ENCODE measurements around the gene TENM3.

Gene TENM3

DNA sequence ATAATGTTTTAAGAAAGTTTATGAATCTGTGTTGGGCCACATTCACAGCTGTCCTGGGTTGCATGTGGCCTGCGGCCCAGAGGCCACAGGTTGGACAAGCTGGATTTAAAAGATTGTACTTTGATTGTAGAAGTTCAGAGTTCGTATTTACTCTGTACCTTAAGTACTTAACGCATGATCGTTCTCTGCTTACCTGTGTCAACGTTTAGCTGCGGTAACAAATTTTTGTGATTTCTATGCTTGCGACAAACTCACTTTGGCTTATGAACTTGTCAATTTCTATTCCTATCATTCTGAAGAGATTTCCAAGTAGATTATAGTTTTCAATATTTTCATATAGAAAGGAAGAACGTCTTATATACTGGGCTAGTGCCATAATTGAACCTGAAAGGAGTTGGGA is 285.6 kb downstream of the TENM3 start:
- Histone ChIP-seq H3K9ac (ENCODE audit: low read length) (no peak overlapping the region), H2BK15ac (replicated peaks; ENCODE audit: low read depth) (no peak overlapping the region), H3K27ac (ENCODE audit: low read depth, low read length) (no peak overlapping the region), H3K23ac (ENCODE audit: low read length) (no peak overlapping the region), H2BK120ac (ENCODE audit: low read depth, low read length) (no peak overlapping the region), H3K4me2 (ENCODE audit: low read length) (no peak overlapping the region), H3K27me3 (ENCODE audit: insufficient read depth, low read length, poor library complexity) (no peaks in the 10 kb centered on the region), H3K36me3 (ENCODE audit: control insufficient read depth, insufficient read depth, low read length) (no peaks in the 10 kb centered on the region), H2BK5ac (ENCODE audit: low read length) (no peak overlapping the region), H4K5ac (ENCODE audit: low read length) (no peak overlapping the region), H4K8ac (ENCODE audit: low read depth, low read length) (no peak overlapping the region), H3K56ac (ENCODE audit: low read length) (no peak overlapping the region), H3K79me2 (ENCODE audit: control insufficient read depth, insufficient read depth, low read length) (no peaks in the 10 kb centered on the region), H3K4me3 (ENCODE audit: low read length) (no peak overlapping the region), H3K4me1 (ENCODE audit: control insufficient read depth, low read depth, low read length) (peaks cover 2% of the 10 kb centered on the region), H3K79me1 (ENCODE audit: low read length) (peaks cover 3% of the 10 kb centered on the region), H2AK5ac (ENCODE audit: low read length) (no peak overlapping the region), H3K4ac (ENCODE audit: low read depth, low read length) (no peak overlapping the region), H3K18ac (ENCODE audit: low read length) (no peak overlapping the region)
- DNase-seq: no peak
- WGBS (ENCODE audit: extremely low coverage, insufficient coverage, low lambda C conversion rate): no CpG with 5 or more reads among the region's 8 CpGs

DNA sequence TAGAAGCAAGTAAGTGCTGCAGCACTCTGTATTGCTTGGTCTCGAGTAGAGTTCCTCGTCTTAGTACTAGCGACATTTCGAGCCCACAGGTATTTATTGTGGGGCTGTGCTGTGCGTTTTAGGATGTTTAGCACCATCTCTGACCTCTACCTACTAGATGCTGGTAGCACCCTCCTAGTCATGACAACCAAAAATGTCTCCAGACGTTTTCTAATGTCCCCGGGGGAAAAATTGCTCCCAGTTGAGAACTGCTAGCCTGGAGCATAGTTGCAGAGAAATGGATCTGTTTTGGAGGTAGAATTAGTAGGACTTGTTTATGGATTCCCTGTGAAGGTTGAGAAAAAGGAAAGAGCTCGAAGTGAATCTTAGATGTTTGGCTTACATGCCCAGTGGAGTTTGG is 287.2 kb downstream of the TENM3 start:
- Histone ChIP-seq H4K5ac (ENCODE audit: low read length) (no peak overlapping the region), H3K56ac (ENCODE audit: low read length) (no peak overlapping the region), H3K4ac (ENCODE audit: low read depth, low read length) (no peak overlapping the region), H3K4me2 (ENCODE audit: low read length) (no peak overlapping the region), H2BK5ac (ENCODE audit: low read length) (no peak overlapping the region), H3K9ac (ENCODE audit: low read length) (no peak overlapping the region), H3K23ac (ENCODE audit: low read length) (no peak overlapping the region), H3K27ac (ENCODE audit: low read depth, low read length) (no peak overlapping the region), H3K79me1 (ENCODE audit: low read length) (peaks cover 3% of the 10 kb centered on the region), H3K18ac (ENCODE audit: low read length) (no peak overlapping the region), H3K27me3 (ENCODE audit: insufficient read depth, low read length, poor library complexity) (no peaks in the 10 kb centered on the region), H2BK120ac (ENCODE audit: low read depth, low read length) (no peak overlapping the region), H3K36me3 (ENCODE audit: control insufficient read depth, insufficient read depth, low read length) (no peaks in the 10 kb centered on the region), H2BK15ac (replicated peaks; ENCODE audit: low read depth) (no peak overlapping the region), H3K4me1 (ENCODE audit: control insufficient read depth, low read depth, low read length) (peaks cover 2% of the 10 kb centered on the region), H3K79me2 (ENCODE audit: control insufficient read depth, insufficient read depth, low read length) (no peaks in the 10 kb centered on the region), H2AK5ac (ENCODE audit: low read length) (no peak overlapping the region), H3K4me3 (ENCODE audit: low read length) (no peak overlapping the region), H4K8ac (ENCODE audit: low read depth, low read length) (no peak overlapping the region)
- no peak for DNase-seq
- WGBS (ENCODE audit: extremely low coverage, insufficient coverage, low lambda C conversion rate): no CpG with 5 or more reads among the region's 8 CpGs

DNA sequence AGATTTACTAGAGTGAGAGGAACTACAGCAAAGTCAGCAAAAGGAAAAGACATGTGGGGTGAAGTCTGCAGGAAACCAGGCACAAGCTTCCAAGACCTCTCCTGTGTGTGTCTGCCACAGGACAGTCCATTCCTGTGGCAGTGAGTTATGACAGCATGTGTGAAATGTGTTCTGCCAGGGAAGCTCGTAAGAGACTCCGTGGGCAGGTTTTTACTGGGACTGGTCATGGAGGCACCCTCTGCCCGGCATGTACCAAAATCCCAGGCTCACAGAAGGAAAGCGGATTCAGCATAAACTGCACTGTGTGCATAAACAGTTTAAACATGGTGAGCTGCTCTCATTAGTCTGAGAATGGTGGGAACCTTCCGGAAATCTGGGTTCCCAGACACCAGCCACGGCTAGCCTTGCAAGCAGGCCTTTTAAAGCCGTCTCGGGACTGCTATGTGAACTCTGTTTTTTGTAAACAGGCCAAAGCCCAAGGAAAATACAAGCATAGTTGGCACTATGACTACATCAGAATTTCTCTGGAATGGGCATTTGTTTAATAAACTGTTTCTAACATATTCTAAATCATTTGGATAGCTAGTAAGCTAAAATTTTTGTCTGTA is 288.5 kb downstream of the TENM3 start:
- Histone ChIP-seq H3K79me2 (ENCODE audit: control insufficient read depth, insufficient read depth, low read length) (no peaks in the 10 kb centered on the region), H2BK15ac (replicated peaks; ENCODE audit: low read depth) (no peak overlapping the region), H3K56ac (ENCODE audit: low read length) (no peak overlapping the region), H3K4me2 (ENCODE audit: low read length) (no peak overlapping the region), H3K79me1 (ENCODE audit: low read length) (peaks cover 3% of the 10 kb centered on the region), H2BK5ac (ENCODE audit: low read length) (no peak overlapping the region), H3K4me1 (ENCODE audit: control insufficient read depth, low read depth, low read length) (peaks cover 2% of the 10 kb centered on the region), H3K36me3 (ENCODE audit: control insufficient read depth, insufficient read depth, low read length) (no peaks in the 10 kb centered on the region), H3K18ac (ENCODE audit: low read length) (peak overlapping the region; percentile 39), H3K27me3 (ENCODE audit: insufficient read depth, low read length, poor library complexity) (no peaks in the 10 kb centered on the region), H2AK5ac (ENCODE audit: low read length) (no peak overlapping the region), H3K23ac (ENCODE audit: low read length) (no peak overlapping the region), H4K5ac (ENCODE audit: low read length) (no peak overlapping the region), H3K4me3 (ENCODE audit: low read length) (no peak overlapping the region), H4K8ac (ENCODE audit: low read depth, low read length) (no peak overlapping the region), H2BK120ac (ENCODE audit: low read depth, low read length) (no peak overlapping the region), H3K27ac (ENCODE audit: low read depth, low read length) (no peak overlapping the region), H3K4ac (ENCODE audit: low read depth, low read length) (no peak overlapping the region), H3K9ac (ENCODE audit: low read length) (no peak overlapping the region)
- DNase-seq: no peak
- WGBS (ENCODE audit: extremely low coverage, insufficient coverage, low lambda C conversion rate): no CpG with 5 or more reads among the region's 8 CpGs

DNA sequence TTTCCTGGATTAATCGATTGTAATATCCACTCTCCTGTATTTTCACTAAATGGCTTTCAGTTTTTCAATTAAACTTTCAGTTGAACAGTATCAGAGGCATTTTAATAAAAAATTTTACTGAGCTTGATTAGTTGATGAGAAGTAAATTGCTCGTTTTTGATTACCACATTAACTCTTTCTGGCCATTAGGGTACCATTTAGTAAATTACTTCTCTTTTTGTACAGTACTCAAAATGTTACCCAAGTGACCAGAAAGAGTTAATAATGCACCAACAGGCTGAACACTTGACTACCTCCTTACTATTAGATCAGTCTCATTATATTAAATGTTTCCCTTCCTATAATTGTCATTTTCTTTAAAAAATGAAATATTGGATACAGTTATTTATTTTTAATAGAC is 289.2 kb downstream of the TENM3 start:
- H3K79me2 ChIP-seq (ENCODE audit: control insufficient read depth, insufficient read depth, low read length): no peaks in the 10 kb centered on the region
- H3K18ac ChIP-seq (ENCODE audit: low read length): no peak overlapping the region
- no peak overlapping the region for H3K4me2 ChIP-seq (ENCODE audit: low read length)
- H3K4me1 ChIP-seq (ENCODE audit: control insufficient read depth, low read depth, low read length): peaks cover 2% of the 10 kb centered on the region
- H3K79me1 ChIP-seq (ENCODE audit: low read length): peaks cover 3% of the 10 kb centered on the region
- H3K4me3 ChIP-seq (ENCODE audit: low read length): no peak overlapping the region
- no peak overlapping the region for H2AK5ac ChIP-seq (ENCODE audit: low read length)
- H3K36me3 ChIP-seq (ENCODE audit: control insufficient read depth, insufficient read depth, low read length): no peaks in the 10 kb centered on the region
- no peak overlapping the region for H4K8ac ChIP-seq (ENCODE audit: low read depth, low read length)
- no peak overlapping the region for H3K23ac ChIP-seq (ENCODE audit: low read length)
- H2BK5ac ChIP-seq (ENCODE audit: low read length): no peak overlapping the region
- no peak overlapping the region for H2BK120ac ChIP-seq (ENCODE audit: low read depth, low read length)
- H3K27me3 ChIP-seq (ENCODE audit: insufficient read depth, low read length, poor library complexity): no peaks in the 10 kb centered on the region
- H3K27ac ChIP-seq (ENCODE audit: low read depth, low read length): no peak overlapping the region
- no peak overlapping the region for H2BK15ac ChIP-seq (replicated peaks; ENCODE audit: low read depth)
- H3K4ac ChIP-seq (ENCODE audit: low read depth, low read length): no peak overlapping the region
- no peak for DNase-seq
- no peak overlapping the region for H3K9ac ChIP-seq (ENCODE audit: low read length)
- no peak overlapping the region for H3K56ac ChIP-seq (ENCODE audit: low read length)
- H4K5ac ChIP-seq (ENCODE audit: low read length): no peak overlapping the region
- no CpG with 5 or more reads among the region's 2 CpGs for WGBS (ENCODE audit: extremely low coverage, insufficient coverage, low lambda C conversion rate)

DNA sequence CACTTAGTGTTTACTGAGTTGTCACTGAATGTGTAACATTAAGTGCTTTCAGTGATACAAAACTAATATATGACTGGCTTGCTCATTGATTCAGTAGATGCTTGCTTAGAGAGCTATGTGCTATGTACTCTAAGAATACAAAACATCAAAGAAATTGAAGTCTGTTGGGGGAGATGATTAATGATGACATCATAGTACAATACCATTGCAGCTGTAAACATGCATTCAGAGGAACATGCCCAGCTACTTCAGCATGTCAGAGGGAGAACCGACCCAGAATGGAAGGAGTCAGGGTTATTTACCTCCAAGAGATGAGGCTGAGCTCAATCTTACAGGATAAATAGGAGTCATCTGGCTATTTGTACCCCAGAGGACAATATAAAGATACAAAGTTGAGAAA is 290.8 kb downstream of the TENM3 start:
- Histone ChIP-seq H3K27me3 (ENCODE audit: insufficient read depth, low read length, poor library complexity) (no peaks in the 10 kb centered on the region), H3K27ac (ENCODE audit: low read depth, low read length) (no peak overlapping the region), H3K79me2 (ENCODE audit: control insufficient read depth, insufficient read depth, low read length) (no peaks in the 10 kb centered on the region), H2BK5ac (ENCODE audit: low read length) (no peak overlapping the region), H3K4ac (ENCODE audit: low read depth, low read length) (no peak overlapping the region), H3K56ac (ENCODE audit: low read length) (no peak overlapping the region), H3K4me2 (ENCODE audit: low read length) (no peak overlapping the region), H3K4me1 (ENCODE audit: control insufficient read depth, low read depth, low read length) (peaks cover 4% of the 10 kb centered on the region), H4K8ac (ENCODE audit: low read depth, low read length) (no peak overlapping the region), H2BK120ac (ENCODE audit: low read depth, low read length) (no peak overlapping the region), H3K4me3 (ENCODE audit: low read length) (no peak overlapping the region), H3K79me1 (ENCODE audit: low read length) (peaks cover 3% of the 10 kb centered on the region), H4K5ac (ENCODE audit: low read length) (no peak overlapping the region), H3K23ac (ENCODE audit: low read length) (no peak overlapping the region), H3K18ac (ENCODE audit: low read length) (no peak overlapping the region), H2AK5ac (ENCODE audit: low read length) (no peak overlapping the region), H3K9ac (ENCODE audit: low read length) (no peak overlapping the region), H3K36me3 (ENCODE audit: control insufficient read depth, insufficient read depth, low read length) (no peaks in the 10 kb centered on the region), H2BK15ac (replicated peaks; ENCODE audit: low read depth) (no peak overlapping the region)
- no peak for DNase-seq
- WGBS (ENCODE audit: extremely low coverage, insufficient coverage, low lambda C conversion rate): no CpG with 5 or more reads among the region's 1 CpG

DNA sequence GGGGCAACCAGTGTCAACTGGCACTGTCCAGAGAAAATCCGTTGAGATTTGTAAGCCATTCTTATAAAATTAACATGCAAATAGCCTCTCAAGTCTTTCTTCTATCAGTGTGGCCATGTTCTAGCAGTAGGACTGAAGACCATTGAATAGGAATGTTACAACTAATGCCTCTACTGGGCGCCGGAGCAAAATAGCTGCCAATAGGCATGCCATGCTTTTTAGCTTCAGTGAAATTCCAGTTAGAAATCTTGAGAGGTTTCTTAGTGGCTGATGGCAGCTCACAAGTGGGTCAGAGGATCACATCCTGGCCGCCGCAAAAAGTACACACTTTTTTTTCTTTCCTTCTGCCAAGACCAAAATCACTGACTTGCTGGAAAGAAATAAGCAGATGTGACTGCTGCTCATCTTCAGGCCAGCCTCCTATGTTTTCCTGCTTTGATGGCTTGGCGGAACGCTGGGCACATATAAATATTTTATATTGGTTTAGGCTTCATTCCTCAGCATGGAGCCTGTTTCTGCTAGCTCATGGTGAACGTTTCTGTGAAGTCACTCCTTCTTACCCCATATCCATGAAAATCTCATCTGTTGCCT is 293.1 kb downstream of the TENM3 start:
- Histone ChIP-seq H3K27ac (ENCODE audit: low read depth, low read length) (no peak overlapping the region), H3K27me3 (ENCODE audit: insufficient read depth, low read length, poor library complexity) (no peaks in the 10 kb centered on the region)
- no CpG with 5 or more reads among the region's 8 CpGs for WGBS (ENCODE audit: extremely low coverage, insufficient coverage, low lambda C conversion rate)

More for the DNA sequence above, 293.1 kb downstream of the TENM3 start:
- Histone ChIP-seq H3K9ac (ENCODE audit: low read length) (no peak overlapping the region), H3K56ac (ENCODE audit: low read length) (no peak overlapping the region), H2BK5ac (ENCODE audit: low read length) (no peak overlapping the region), H2BK120ac (ENCODE audit: low read depth, low read length) (peak overlapping the region; percentile 82), H3K79me1 (ENCODE audit: low read length) (peaks cover 4% of the 10 kb centered on the region), H3K4me3 (ENCODE audit: low read length) (no peak overlapping the region), H3K4me1 (ENCODE audit: control insufficient read depth, low read depth, low read length) (peaks cover 2% of the 10 kb centered on the region), H2BK15ac (replicated peaks; ENCODE audit: low read depth) (no peak overlapping the region), H3K79me2 (ENCODE audit: control insufficient read depth, insufficient read depth, low read length) (no peaks in the 10 kb centered on the region), H3K18ac (ENCODE audit: low read length) (peak overlapping the region; percentile 39), H3K23ac (ENCODE audit: low read length) (no peak overlapping the region), H3K4me2 (ENCODE audit: low read length) (no peak overlapping the region), H3K4ac (ENCODE audit: low read depth, low read length) (peak overlapping the region; percentile 16), H4K5ac (ENCODE audit: low read length) (no peak overlapping the region), H4K8ac (ENCODE audit: low read depth, low read length) (no peak overlapping the region), H2AK5ac (ENCODE audit: low read length) (no peak overlapping the region), H3K36me3 (ENCODE audit: control insufficient read depth, insufficient read depth, low read length) (no peaks in the 10 kb centered on the region)
- DNase-seq: peak; percentile 62

Measured in mesendoderm (in vitro differentiated cells).